K562 (cell line): Measurements from ENCODE around the gene PRKAG2. TPM values are rescaled to one million over a fixed set of nuclear protein-coding genes. Genes with fewer than 3 reads are reported as not detected.

Experiments
- GATA2 ChIP-seq: sonication (generic); formaldehyde crosslinking; IDR thresholded peaks from 2 replicates; pipeline ENCODE4 v1.4.0; 2020; ENCODE audit warnings: mild to moderate bottlenecking, missing genetic modification reagents
- ZNF124 ChIP-seq: sonication (generic); formaldehyde crosslinking; IDR thresholded peaks from 2 replicates; pipeline ENCODE4 v1.8.1; 2022; ENCODE audit warnings: missing genetic modification reagents
- ZNF316 ChIP-seq: fragments of 450-650 bp; IDR thresholded peaks from 2 replicates; pipeline ENCODE4 v1.6.1; 2016
- polyA plus RNA-seq, 8 experiments: library from polyadenylated mRNA; depleted of rRNA in 4 of 8; stranded (reverse) in 5 of 8; unstranded in 3 of 8; fragments of >200 nt; fragmentation: Nextera tagmentation in 2 of 8; fragmentation: Illumina TruSeq in 1 of 8; extraction: Ambion mirVana in 2 of 8; extraction: Trizol in 1 of 8; gene quantifications; 2 replicates each; pipeline versions ENCODE4 v1.2.1 to v1.2.3, GENCODE V29; 2011 to 2014; ENCODE audit warnings: inconsistent platforms in 1 of 8, missing spikeins in 1 of 8
- total RNA-seq, 7 experiments: library from RNA; depleted of rRNA in 6 of 7; stranded (reverse); fragments of >200 nt in 6 of 7; fragmentation: Illumina TruSeq in 2 of 7; extraction: Trizol in 2 of 7; gene quantifications; 2 replicates each; pipeline versions ENCODE4 v1.2.1 to v1.2.3, GENCODE V29; 2011 to 2021; ENCODE audit warnings: low replicate concordance in 1 of 7
- TF ChIP-seq, protein P1 (sequence below), 2 experiments: IDR thresholded peaks; 2 replicates each; pipeline ENCODE4 v1.6.1; 2011; ENCODE audit warnings: borderline replicate concordance in 1 of 2, control low read depth in 1 of 2, low read depth in 1 of 2, low read length in 1 of 2, mild to moderate bottlenecking in 1 of 2, mixed read lengths in 1 of 2, moderate library complexity in 1 of 2; ENCODE audit not compliant: insufficient read depth in 1 of 2, insufficient read length in 1 of 2, poor library complexity in 1 of 2, severe bottlenecking in 1 of 2; ENCODE audit errors: extremely low read depth in 1 of 2
- TF ChIP-seq, protein P2 (sequence below), 2 experiments: fragments of 450-650 bp; IDR thresholded peaks; 2 replicates each; pipeline ENCODE4 v1.6.1; 2018; ENCODE audit warnings: mild to moderate bottlenecking in 2 of 2, low read depth in 1 of 2; ENCODE audit not compliant: partially characterized antibody in 2 of 2
- TF ChIP-seq, protein P3 (sequence below): sonication (generic); formaldehyde crosslinking; IDR thresholded peaks from 2 replicates; pipeline ENCODE4 v1.8.0; 2022; ENCODE audit warnings: mild to moderate bottlenecking, missing genetic modification reagents
- TF ChIP-seq, protein P4 (sequence below): sonication (generic); formaldehyde crosslinking; IDR thresholded peaks from 2 replicates; pipeline ENCODE4 v1.8.1; 2023; ENCODE audit warnings: mild to moderate bottlenecking, missing genetic modification reagents
- TF ChIP-seq, protein P5 (sequence below): sonication (generic); formaldehyde crosslinking; IDR thresholded peaks from 2 replicates; pipeline ENCODE4 v1.8.1; 2023; ENCODE audit warnings: mild to moderate bottlenecking, missing genetic modification reagents
- TF ChIP-seq, protein P6 (sequence below): fragments of 250-450 bp; sonication (Bioruptor Pico); IDR thresholded peaks from 2 replicates; pipeline ENCODE4 v1.4.0; 2020; ENCODE audit warnings: borderline replicate concordance

PRKAG2 gene
- total and polyA plus RNA-seq, 9 of the 15 experiments (the other 6 are each of a cell fraction or from before 2014, with no cell fraction given), result 0.99 to 5.6 (median 3.3) TPM

DNA sequence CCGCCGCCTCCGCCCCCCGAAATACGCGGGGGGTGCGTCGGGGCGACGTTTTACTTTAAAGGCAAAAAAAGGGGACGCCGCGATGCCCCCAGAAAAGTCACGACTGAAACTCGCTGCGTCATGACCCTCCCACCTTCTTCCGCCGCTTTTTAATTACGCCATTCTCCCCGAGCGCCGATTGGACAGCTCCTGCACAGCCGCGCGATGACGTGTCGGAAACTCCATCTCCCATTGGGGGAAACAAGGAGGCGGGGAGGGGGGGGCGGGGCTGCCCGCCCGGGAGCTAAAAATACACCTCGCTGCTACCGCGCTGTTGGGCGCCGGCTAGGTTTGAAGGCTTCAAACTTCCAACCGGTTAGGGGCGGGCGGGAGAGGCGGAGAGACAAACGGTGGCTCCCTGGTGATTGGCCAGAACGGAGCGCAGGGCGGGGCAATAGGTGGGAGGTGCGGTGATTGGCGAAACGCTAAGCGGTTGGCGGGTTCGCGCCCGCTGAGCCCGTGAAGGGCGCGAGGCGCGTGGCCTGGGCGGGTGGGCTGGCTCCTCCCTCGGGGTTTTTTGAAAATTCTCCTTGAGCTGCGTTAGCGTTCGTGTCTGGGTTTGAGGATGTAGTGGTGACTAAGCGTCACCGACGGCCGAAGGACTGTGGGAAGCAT, 357.0 kb downstream of the PRKAG2 start, which contains the start of gene RHEB (continued):
- TF ChIP-seq, protein P1, sequence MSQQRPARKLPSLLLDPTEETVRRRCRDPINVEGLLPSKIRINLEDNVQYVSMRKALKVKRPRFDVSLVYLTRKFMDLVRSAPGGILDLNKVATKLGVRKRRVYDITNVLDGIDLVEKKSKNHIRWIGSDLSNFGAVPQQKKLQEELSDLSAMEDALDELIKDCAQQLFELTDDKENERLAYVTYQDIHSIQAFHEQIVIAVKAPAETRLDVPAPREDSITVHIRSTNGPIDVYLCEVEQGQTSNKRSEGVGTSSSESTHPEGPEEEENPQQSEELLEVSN (IDR thresholded peaks at IDR 0.05; ENCODE audit: borderline replicate concordance in 1 of 2, extremely low read depth in 1 of 2, insufficient read depth in 1 of 2, insufficient read length in 1 of 2, low read depth in 1 of 2, low read length in 1 of 2, poor library complexity in 1 of 2, severe bottlenecking in 1 of 2), result peak; percentile 100
- TF ChIP-seq ZNF124 (CRISPR knock-in tag) (no peak), ZNF316 (peak; percentile 96), GATA2 (CRISPR knock-in tag) (no peak)
- TF ChIP-seq, protein P2, sequence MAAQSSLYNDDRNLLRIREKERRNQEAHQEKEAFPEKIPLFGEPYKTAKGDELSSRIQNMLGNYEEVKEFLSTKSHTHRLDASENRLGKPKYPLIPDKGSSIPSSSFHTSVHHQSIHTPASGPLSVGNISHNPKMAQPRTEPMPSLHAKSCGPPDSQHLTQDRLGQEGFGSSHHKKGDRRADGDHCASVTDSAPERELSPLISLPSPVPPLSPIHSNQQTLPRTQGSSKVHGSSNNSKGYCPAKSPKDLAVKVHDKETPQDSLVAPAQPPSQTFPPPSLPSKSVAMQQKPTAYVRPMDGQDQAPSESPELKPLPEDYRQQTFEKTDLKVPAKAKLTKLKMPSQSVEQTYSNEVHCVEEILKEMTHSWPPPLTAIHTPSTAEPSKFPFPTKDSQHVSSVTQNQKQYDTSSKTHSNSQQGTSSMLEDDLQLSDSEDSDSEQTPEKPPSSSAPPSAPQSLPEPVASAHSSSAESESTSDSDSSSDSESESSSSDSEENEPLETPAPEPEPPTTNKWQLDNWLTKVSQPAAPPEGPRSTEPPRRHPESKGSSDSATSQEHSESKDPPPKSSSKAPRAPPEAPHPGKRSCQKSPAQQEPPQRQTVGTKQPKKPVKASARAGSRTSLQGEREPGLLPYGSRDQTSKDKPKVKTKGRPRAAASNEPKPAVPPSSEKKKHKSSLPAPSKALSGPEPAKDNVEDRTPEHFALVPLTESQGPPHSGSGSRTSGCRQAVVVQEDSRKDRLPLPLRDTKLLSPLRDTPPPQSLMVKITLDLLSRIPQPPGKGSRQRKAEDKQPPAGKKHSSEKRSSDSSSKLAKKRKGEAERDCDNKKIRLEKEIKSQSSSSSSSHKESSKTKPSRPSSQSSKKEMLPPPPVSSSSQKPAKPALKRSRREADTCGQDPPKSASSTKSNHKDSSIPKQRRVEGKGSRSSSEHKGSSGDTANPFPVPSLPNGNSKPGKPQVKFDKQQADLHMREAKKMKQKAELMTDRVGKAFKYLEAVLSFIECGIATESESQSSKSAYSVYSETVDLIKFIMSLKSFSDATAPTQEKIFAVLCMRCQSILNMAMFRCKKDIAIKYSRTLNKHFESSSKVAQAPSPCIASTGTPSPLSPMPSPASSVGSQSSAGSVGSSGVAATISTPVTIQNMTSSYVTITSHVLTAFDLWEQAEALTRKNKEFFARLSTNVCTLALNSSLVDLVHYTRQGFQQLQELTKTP (IDR thresholded peaks at IDR 0.05; ENCODE audit: low read depth in 1 of 2, partially characterized antibody in 2 of 2), result no peak
- TF ChIP-seq, protein P3, sequence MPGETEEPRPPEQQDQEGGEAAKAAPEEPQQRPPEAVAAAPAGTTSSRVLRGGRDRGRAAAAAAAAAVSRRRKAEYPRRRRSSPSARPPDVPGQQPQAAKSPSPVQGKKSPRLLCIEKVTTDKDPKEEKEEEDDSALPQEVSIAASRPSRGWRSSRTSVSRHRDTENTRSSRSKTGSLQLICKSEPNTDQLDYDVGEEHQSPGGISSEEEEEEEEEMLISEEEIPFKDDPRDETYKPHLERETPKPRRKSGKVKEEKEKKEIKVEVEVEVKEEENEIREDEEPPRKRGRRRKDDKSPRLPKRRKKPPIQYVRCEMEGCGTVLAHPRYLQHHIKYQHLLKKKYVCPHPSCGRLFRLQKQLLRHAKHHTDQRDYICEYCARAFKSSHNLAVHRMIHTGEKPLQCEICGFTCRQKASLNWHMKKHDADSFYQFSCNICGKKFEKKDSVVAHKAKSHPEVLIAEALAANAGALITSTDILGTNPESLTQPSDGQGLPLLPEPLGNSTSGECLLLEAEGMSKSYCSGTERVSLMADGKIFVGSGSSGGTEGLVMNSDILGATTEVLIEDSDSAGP (CRISPR knock-in tag), result 0 out of 2 replicates have a peak, but pooled peaks have one; percentile 12
- TF ChIP-seq, protein P4, sequence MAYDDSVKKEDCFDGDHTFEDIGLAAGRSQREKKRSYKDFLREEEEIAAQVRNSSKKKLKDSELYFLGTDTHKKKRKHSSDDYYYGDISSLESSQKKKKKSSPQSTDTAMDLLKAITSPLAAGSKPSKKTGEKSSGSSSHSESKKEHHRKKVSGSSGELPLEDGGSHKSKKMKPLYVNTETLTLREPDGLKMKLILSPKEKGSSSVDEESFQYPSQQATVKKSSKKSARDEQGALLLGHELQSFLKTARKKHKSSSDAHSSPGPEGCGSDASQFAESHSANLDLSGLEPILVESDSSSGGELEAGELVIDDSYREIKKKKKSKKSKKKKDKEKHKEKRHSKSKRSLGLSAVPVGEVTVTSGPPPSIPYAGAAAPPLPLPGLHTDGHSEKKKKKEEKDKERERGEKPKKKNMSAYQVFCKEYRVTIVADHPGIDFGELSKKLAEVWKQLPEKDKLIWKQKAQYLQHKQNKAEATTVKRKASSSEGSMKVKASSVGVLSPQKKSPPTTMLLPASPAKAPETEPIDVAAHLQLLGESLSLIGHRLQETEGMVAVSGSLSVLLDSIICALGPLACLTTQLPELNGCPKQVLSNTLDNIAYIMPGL (CRISPR knock-in tag), result peak; percentile 88; the same call in 1 of the 2 replicates
- TF ChIP-seq, protein P5, sequence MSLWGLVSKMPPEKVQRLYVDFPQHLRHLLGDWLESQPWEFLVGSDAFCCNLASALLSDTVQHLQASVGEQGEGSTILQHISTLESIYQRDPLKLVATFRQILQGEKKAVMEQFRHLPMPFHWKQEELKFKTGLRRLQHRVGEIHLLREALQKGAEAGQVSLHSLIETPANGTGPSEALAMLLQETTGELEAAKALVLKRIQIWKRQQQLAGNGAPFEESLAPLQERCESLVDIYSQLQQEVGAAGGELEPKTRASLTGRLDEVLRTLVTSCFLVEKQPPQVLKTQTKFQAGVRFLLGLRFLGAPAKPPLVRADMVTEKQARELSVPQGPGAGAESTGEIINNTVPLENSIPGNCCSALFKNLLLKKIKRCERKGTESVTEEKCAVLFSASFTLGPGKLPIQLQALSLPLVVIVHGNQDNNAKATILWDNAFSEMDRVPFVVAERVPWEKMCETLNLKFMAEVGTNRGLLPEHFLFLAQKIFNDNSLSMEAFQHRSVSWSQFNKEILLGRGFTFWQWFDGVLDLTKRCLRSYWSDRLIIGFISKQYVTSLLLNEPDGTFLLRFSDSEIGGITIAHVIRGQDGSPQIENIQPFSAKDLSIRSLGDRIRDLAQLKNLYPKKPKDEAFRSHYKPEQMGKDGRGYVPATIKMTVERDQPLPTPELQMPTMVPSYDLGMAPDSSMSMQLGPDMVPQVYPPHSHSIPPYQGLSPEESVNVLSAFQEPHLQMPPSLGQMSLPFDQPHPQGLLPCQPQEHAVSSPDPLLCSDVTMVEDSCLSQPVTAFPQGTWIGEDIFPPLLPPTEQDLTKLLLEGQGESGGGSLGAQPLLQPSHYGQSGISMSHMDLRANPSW (CRISPR knock-in tag), result 0 out of 2 replicates have a peak, but pooled peaks have one; percentile 79
- TF ChIP-seq, protein P6, sequence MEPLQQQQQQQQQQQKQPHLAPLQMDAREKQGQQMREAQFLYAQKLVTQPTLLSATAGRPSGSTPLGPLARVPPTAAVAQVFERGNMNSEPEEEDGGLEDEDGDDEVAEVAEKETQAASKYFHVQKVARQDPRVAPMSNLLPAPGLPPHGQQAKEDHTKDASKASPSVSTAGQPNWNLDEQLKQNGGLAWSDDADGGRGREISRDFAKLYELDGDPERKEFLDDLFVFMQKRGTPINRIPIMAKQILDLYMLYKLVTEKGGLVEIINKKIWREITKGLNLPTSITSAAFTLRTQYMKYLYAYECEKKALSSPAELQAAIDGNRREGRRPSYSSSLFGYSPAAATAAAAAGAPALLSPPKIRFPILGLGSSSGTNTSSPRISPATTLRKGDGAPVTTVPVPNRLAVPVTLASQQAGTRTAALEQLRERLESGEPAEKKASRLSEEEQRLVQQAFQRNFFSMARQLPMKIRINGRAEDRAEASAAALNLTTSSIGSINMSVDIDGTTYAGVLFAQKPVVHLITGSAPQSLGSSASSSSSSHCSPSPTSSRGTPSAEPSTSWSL, result no peak
